Ascending aorta (tissue), 2 donors: ENCODE data around the gene SDK1. TPM values are rescaled to one million over a fixed set of nuclear protein-coding genes. Genes with fewer than 3 reads are reported as not detected.
A peak's percentile ranks its signal among the peaks of the same experiment; 100 is the strongest.

Experiments
- DNase-seq, 2 donors: peaks; one replicate each; pipeline ENCODE4 v3.0.0-alpha.2; 2019; ENCODE audit warnings: low spot score in 2 of 2
- H3K27ac ChIP-seq, 2 donors: fragments of 200-600 bp; sonication (generic); one replicate each; pipeline ENCODE4 v1.5.1; 2016 to 2017; ENCODE audit warnings: mild to moderate bottlenecking in 1 of 2
- H3K27me3 ChIP-seq: fragments of 200-600 bp; sonication (generic); one replicate; pipeline ENCODE4 v1.5.1; 2017
- H3K36me3 ChIP-seq, 2 donors: fragments of 200-600 bp; sonication (generic); one replicate each; pipeline ENCODE4 v1.5.1; 2016
- H3K4me1 ChIP-seq, 2 donors: fragments of 200-600 bp; sonication (generic); one replicate each; pipeline ENCODE4 v1.5.1; 2016 to 2017; ENCODE audit warnings: mild to moderate bottlenecking in 1 of 2
- H3K4me3 ChIP-seq, 2 donors: fragments of 200-600 bp; sonication (generic); one replicate each; pipeline ENCODE4 v1.5.1; 2016 to 2017; ENCODE audit warnings: mild to moderate bottlenecking in 1 of 2
- H3K9me3 ChIP-seq, 2 donors: fragments of 200-600 bp; sonication (generic); one replicate each; pipeline ENCODE4 v1.5.1; 2016
- CTCF ChIP-seq, 3 experiments: fragments of 200-600 bp in 2 of 3; fragments of 450-650 bp in 1 of 3; sonication (generic) in 2 of 3; IDR thresholded peaks; one replicate each; pipeline ENCODE4 v1.5.1; 2016 to 2019; ENCODE audit warnings: antibody characterized with exemption in 3 of 3, mild to moderate bottlenecking in 1 of 3, moderate library complexity in 1 of 3
- intact Hi-C: fragments of 100-400 bp; cut with DNase I; formaldehyde crosslinking; loops from one replicate; pipeline ENCODE4 v1.15.1; 2023
- total RNA-seq: library from RNA; depleted of rRNA; stranded (reverse); fragments of >200 nt; gene quantifications from one replicate; pipeline ENCODE4 v1.1.0, GENCODE V29; 2016

The SDK1 gene
- total RNA-seq, 1 donor from 2014 or later, result 13.3 TPM

GRCh38 chr7:4057289-4057616 is 756.2 kb downstream of the SDK1 start:
- Histone ChIP-seq H3K36me3 (peaks cover under 1 to 5% of the 10 kb centered on the region in 2 donors), H3K4me1 (no peaks in the 10 kb centered on the region), H3K27me3 (no peaks in the 10 kb centered on the region), H3K9me3 (peaks cover 0 to 4% of the 10 kb centered on the region in 2 donors), H3K27ac (no peak overlapping the region), H3K4me3 (no peak overlapping the region)
- TF ChIP-seq CTCF (IDR thresholded peaks at IDR 0.05), result no peak
- peak in 1 of 2 donors; percentile 46 for DNase-seq
- intact Hi-C loops, result no loop called here

GRCh38 chr7:4058158-4058557 is 757.1 kb downstream of the SDK1 start:
- Histone ChIP-seq H3K4me1 (no peaks in the 10 kb centered on the region), H3K27ac (no peak overlapping the region), H3K36me3 (peaks cover 0 to 3% of the 10 kb centered on the region in 2 donors), H3K9me3 (peaks cover 0 to 4% of the 10 kb centered on the region in 2 donors), H3K4me3 (no peak overlapping the region), H3K27me3 (no peaks in the 10 kb centered on the region)
- no peak for DNase-seq
- no peak for TF ChIP-seq CTCF (IDR thresholded peaks at IDR 0.05)
- intact Hi-C loops, result no loop called here

GRCh38 chr7:4065190-4065589 is 764.1 kb downstream of the SDK1 start:
- Histone ChIP-seq H3K36me3 (peaks cover 0 to 9% of the 10 kb centered on the region in 2 donors), H3K27ac (no peak overlapping the region), H3K27me3 (no peaks in the 10 kb centered on the region), H3K4me1 (no peaks in the 10 kb centered on the region), H3K4me3 (no peak overlapping the region), H3K9me3 (peaks cover 0 to under 1% of the 10 kb centered on the region in 2 donors)
- DNase-seq, result no peak
- intact Hi-C loops, result no loop called here
- TF ChIP-seq CTCF (IDR thresholded peaks at IDR 0.05), result no peak

GRCh38 chr7:4066206-4066605 is 765.2 kb downstream of the SDK1 start:
- no peak overlapping the region for H3K27ac ChIP-seq
- H3K4me1 ChIP-seq, result no peaks in the 10 kb centered on the region
- no peaks in the 10 kb centered on the region for H3K9me3 ChIP-seq
- no peak for TF ChIP-seq CTCF (IDR thresholded peaks at IDR 0.05)
- H3K4me3 ChIP-seq, result no peak overlapping the region
- H3K27me3 ChIP-seq, result no peaks in the 10 kb centered on the region
- DNase-seq, result no peak
- H3K36me3 ChIP-seq, result peaks cover 0 to 9% of the 10 kb centered on the region in 2 donors
- intact Hi-C loops, result no loop called here

GRCh38 chr7:4066626-4067475 is 765.8 kb downstream of the SDK1 start:
- no peaks in the 10 kb centered on the region for H3K27me3 ChIP-seq
- H3K36me3 ChIP-seq, result peaks cover 0 to 9% of the 10 kb centered on the region in 2 donors
- H3K4me1 ChIP-seq, result no peaks in the 10 kb centered on the region
- DNase-seq, result no peak
- H3K9me3 ChIP-seq, result no peaks in the 10 kb centered on the region
- no peak overlapping the region for H3K4me3 ChIP-seq
- H3K27ac ChIP-seq, result no peak overlapping the region
- no peak for TF ChIP-seq CTCF (IDR thresholded peaks at IDR 0.05)
- intact Hi-C loops, result no loop called here
